BLaER1 (cell line): Measurements from ENCODE around the gene COG3.

ENCODE experiments used
- H3K27ac ChIP-seq: shearing (Covaris generic); formaldehyde crosslinking; 2 replicates; pipeline ENCODE4 v1.8.1; 2022
- H3K27me3 ChIP-seq: shearing (Covaris generic); formaldehyde crosslinking; 2 replicates; pipeline ENCODE4 v1.8.1; 2022
- H3K36me3 ChIP-seq: shearing (Covaris generic); formaldehyde crosslinking; 2 replicates; pipeline ENCODE4 v1.8.1; 2022
- H3K4me1 ChIP-seq: shearing (Covaris generic); formaldehyde crosslinking; 2 replicates; pipeline ENCODE4 v1.8.1; 2022
- H3K4me2 ChIP-seq: shearing (Covaris generic); formaldehyde crosslinking; 2 replicates; pipeline ENCODE4 v1.8.1; 2022
- H3K4me3 ChIP-seq: shearing (Covaris generic); formaldehyde crosslinking; 2 replicates; pipeline ENCODE4 v1.8.1; 2022
- H3K9ac ChIP-seq: shearing (Covaris generic); formaldehyde crosslinking; 2 replicates; pipeline ENCODE4 v1.8.1; 2022
- H3K9me3 ChIP-seq: shearing (Covaris generic); formaldehyde crosslinking; 2 replicates; pipeline ENCODE4 v1.8.1; 2022
- H4K20me1 ChIP-seq: shearing (Covaris generic); formaldehyde crosslinking; 2 replicates; pipeline ENCODE4 v1.8.1; 2022
- Cebpa-rat ChIP-seq: shearing (Covaris generic); IDR thresholded peaks from 2 replicates; pipeline ENCODE4 v1.8.1; 2022

The COG3 gene

GRCh38 chr13:45540195-45540594 lies 75.5 kb downstream of the COG3 start:
- TF ChIP-seq Cebpa-rat, result no peak
- Histone ChIP-seq H3K4me3 (no peak overlapping the region), H3K27ac (no peak overlapping the region), H3K4me1 (0 out of 2 replicates have a peak, but pooled peaks cover 6% of the 10 kb centered on the region), H3K36me3 (peaks cover 13% of the 10 kb centered on the region), H3K4me2 (no peak overlapping the region), H3K9me3 (no peaks in the 10 kb centered on the region), H4K20me1 (no peaks in the 10 kb centered on the region), H3K9ac (no peak overlapping the region), H3K27me3 (no peaks in the 10 kb centered on the region)

DNA sequence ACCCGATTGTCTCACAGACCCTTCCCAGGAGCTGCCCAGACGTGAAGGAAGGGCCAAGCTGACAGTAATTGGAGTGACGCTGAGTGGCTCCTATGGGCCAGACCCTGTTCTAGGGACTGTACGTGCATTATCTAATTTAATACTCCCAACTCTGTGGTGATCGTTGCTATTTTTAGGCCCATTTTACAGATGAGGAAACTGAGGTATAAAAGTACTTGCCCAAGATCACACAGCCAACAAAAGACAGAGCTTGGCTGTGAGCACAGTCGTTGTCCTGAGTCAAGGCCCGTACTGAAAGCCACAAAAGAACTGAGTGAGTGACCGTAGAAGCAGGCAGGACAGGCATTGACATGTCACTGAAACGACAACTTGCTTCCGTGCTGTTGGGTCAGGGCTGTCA lies 76.1 kb downstream of the COG3 start:
- Histone ChIP-seq H3K9me3 (no peaks in the 10 kb centered on the region), H3K27ac (no peak overlapping the region), H3K36me3 (peaks cover 7% of the 10 kb centered on the region), H3K9ac (no peak overlapping the region), H3K4me2 (no peak overlapping the region), H4K20me1 (no peaks in the 10 kb centered on the region), H3K27me3 (no peaks in the 10 kb centered on the region), H3K4me3 (no peak overlapping the region), H3K4me1 (peaks cover 10% of the 10 kb centered on the region)
- TF ChIP-seq Cebpa-rat, result no peak

DNA sequence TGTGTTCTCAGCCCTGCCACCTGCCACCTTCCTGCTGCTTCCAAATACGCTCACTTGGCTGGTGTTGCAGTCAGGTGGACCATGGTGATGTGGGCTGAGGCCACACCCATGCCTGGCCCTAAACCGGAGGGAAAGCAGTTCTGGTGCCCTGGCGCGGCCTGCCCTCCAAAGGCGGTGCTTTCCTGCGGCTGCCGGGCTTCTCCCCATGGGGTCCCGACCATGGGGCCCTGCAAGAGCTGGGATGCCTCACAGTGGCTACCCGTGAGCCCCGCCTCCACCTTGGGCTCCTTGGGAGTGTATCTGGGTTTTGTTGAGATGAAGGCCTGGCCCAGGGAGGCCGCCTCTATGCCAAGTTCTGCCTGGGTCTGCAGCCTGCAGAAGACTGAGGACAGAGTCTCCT lies 77.1 kb downstream of the COG3 start:
- H3K27me3 ChIP-seq, result no peaks in the 10 kb centered on the region
- H3K9ac ChIP-seq, result no peak overlapping the region

DNA sequence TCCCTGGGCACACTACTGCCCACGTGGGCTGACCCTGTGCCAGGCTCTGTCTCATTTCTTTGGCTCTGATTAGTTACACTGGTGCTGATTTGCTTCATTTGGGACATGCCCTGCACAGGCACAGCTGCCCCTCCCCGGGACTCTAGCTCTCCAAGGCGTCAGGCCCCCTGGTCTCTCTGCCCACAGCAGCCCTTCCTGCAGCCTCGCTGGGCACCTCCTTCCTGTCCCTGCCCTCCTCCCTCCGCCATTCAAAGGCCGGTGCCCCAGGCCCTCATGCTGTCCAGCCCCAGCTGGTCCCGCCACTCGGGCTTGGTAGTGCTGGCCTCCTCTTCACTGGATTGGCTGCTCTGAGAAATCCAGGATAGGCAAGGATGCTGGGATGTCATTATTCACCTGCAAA lies 77.7 kb downstream of the COG3 start:
- no peak overlapping the region for H3K27ac ChIP-seq
- H3K9ac ChIP-seq, result no peak overlapping the region
- no peaks in the 10 kb centered on the region for H4K20me1 ChIP-seq
- no peak overlapping the region for H3K4me3 ChIP-seq
- no peak for TF ChIP-seq Cebpa-rat
- no peaks in the 10 kb centered on the region for H3K27me3 ChIP-seq
- H3K36me3 ChIP-seq, result peaks cover 5% of the 10 kb centered on the region; the same call in 1 of the 2 replicates
- H3K4me1 ChIP-seq, result peaks cover 17% of the 10 kb centered on the region
- H3K4me2 ChIP-seq, result no peak overlapping the region
- H3K9me3 ChIP-seq, result no peaks in the 10 kb centered on the region

More for the DNA sequence above, 77.1 kb downstream of the COG3 start:
- Histone ChIP-seq H3K4me1 (peaks cover 17% of the 10 kb centered on the region), H3K36me3 (peaks cover 5% of the 10 kb centered on the region; the same call in 1 of the 2 replicates), H3K4me2 (no peak overlapping the region), H3K4me3 (no peak overlapping the region), H3K27ac (no peak overlapping the region), H4K20me1 (no peaks in the 10 kb centered on the region), H3K9me3 (no peaks in the 10 kb centered on the region)
- no peak for TF ChIP-seq Cebpa-rat

GRCh38 chr13:45542878-45543277 lies 78.1 kb downstream of the COG3 start:
- no peak overlapping the region for H3K4me2 ChIP-seq
- no peak overlapping the region for H3K27ac ChIP-seq
- TF ChIP-seq Cebpa-rat, result no peak
- H3K27me3 ChIP-seq, result no peaks in the 10 kb centered on the region
- H3K9me3 ChIP-seq, result no peaks in the 10 kb centered on the region
- no peak overlapping the region for H3K4me3 ChIP-seq
- H3K36me3 ChIP-seq, result peaks cover under 1% of the 10 kb centered on the region; the same call in 1 of the 2 replicates
- H4K20me1 ChIP-seq, result no peaks in the 10 kb centered on the region
- H3K9ac ChIP-seq, result no peak overlapping the region
- peaks cover 19% of the 10 kb centered on the region for H3K4me1 ChIP-seq

DNA sequence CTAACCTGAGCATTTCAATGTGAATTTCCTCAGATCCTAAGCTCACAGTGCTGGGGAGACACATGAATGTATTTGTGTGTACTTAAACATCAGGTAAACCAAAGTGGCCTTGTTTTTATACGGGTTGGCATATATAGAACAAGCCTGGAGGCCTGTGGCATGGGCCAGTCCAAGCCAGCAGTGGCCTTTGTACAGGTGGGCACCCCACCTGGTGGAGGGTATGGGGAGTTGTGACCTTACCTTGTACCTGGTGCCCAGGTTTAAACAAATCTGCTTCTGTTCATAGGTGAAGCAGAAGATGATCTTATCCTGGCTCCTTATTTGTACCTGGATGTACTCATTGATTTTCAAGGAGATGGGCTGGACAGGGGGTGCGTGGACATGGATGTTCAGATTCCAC lies 79.8 kb downstream of the COG3 start:
- Histone ChIP-seq H3K27ac (no peak overlapping the region), H3K36me3 (no peaks in the 10 kb centered on the region), H3K4me1 (peaks cover 31% of the 10 kb centered on the region), H3K27me3 (no peaks in the 10 kb centered on the region), H4K20me1 (no peaks in the 10 kb centered on the region), H3K9ac (no peak overlapping the region), H3K4me2 (no peak overlapping the region), H3K9me3 (no peaks in the 10 kb centered on the region), H3K4me3 (no peak overlapping the region)
- TF ChIP-seq Cebpa-rat, result no peak

GRCh38 chr13:45545686-45546409 lies 81.1 kb downstream of the COG3 start:
- Histone ChIP-seq H3K4me1 (peaks cover 31% of the 10 kb centered on the region), H3K9me3 (no peaks in the 10 kb centered on the region), H4K20me1 (no peaks in the 10 kb centered on the region), H3K4me3 (no peak overlapping the region), H3K27me3 (no peaks in the 10 kb centered on the region), H3K27ac (no peak overlapping the region), H3K36me3 (no peaks in the 10 kb centered on the region), H3K9ac (0 out of 2 replicates have a peak overlapping the region, but pooled peaks have one; percentile 11), H3K4me2 (peak overlapping the region; percentile 47)
- TF ChIP-seq Cebpa-rat, result no peak

DNA sequence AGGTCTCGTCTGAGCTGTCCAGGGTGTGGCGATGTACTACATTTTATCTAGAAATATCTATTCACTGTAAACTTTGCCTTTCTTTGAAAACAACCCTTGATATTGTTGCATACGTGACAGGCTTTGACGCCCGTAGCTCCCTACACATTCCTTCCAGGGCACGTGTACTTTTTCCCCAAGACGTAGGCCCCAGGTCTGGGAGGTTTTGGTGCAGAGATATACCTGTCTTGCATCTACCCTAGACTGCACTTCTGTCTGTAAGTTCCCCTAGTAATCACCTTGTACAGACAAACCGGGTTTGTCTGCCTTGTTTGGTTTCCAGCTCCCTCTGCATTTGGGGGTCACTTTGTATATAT lies 81.6 kb downstream of the COG3 start:
- Histone ChIP-seq H3K27ac (no peak overlapping the region), H4K20me1 (no peaks in the 10 kb centered on the region), H3K9ac (no peak overlapping the region), H3K9me3 (no peaks in the 10 kb centered on the region), H3K4me2 (peak overlapping the region; percentile 47), H3K27me3 (no peaks in the 10 kb centered on the region), H3K4me1 (peaks cover 31% of the 10 kb centered on the region), H3K36me3 (no peaks in the 10 kb centered on the region), H3K4me3 (no peak overlapping the region)
- TF ChIP-seq Cebpa-rat, result no peak

DNA sequence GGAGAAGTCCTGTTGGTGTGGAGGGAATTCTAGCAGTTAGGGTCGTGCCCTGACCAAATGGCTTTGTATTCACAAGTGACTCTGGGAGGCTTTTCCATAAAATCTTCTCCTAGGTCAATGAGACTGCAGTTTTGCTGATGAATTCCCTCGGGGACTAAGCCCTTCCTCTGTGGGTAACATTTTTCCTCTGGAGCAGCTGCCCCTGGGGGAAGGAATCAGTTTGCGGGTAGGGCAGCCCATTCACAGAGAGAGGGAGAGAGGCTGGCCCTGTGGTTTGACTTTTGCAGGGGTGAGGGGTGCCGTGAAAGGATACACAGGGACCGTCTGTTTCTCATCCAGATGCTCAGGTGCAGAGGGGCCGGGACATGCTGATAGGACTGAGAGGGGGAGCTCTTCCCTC lies 83.5 kb downstream of the COG3 start:
- no peak for TF ChIP-seq Cebpa-rat
- peak overlapping the region; percentile 59 for H3K4me2 ChIP-seq
- H3K27ac ChIP-seq, result no peak overlapping the region; the same call in 1 of the 2 replicates
- H4K20me1 ChIP-seq, result no peaks in the 10 kb centered on the region
- H3K4me3 ChIP-seq, result no peak overlapping the region
- no peaks in the 10 kb centered on the region for H3K27me3 ChIP-seq
- no peaks in the 10 kb centered on the region for H3K9me3 ChIP-seq
- peaks cover 26% of the 10 kb centered on the region for H3K4me1 ChIP-seq
- H3K9ac ChIP-seq, result no peak overlapping the region
- H3K36me3 ChIP-seq, result no peaks in the 10 kb centered on the region

DNA sequence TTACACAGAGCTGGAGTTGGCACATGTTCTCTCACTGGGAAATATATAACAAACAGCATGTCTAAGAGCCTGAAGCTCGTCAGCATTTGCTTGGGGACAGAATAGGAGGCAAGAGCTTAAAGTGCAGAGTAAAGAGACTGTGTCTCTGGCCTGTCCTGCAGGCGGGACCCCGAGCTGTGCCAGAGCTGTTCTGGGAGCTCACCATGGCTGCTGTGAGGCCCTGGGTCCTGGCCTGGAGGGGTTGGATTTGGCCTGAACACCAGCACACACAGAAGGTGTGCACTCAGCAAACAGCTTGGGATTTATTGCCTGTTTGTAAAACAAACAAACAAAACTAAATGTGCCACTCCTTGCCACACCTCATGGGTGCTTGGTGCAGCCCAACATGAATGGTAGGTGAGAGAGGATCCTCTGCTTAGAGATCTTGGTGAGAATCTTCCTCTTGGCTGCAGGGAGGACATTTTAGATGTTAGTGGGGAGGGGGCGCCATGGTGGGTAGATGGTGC lies 89.9 kb downstream of the COG3 start:
- Histone ChIP-seq H4K20me1 (no peaks in the 10 kb centered on the region), H3K27ac (no peak overlapping the region), H3K4me1 (no peaks in the 10 kb centered on the region), H3K9ac (no peak overlapping the region), H3K36me3 (no peaks in the 10 kb centered on the region), H3K4me3 (no peak overlapping the region), H3K9me3 (peaks cover 4% of the 10 kb centered on the region; the same call in 1 of the 2 replicates), H3K4me2 (no peak overlapping the region), H3K27me3 (no peaks in the 10 kb centered on the region)
- TF ChIP-seq Cebpa-rat, result no peak
